Smooth muscle cell of the brain vasculature (primary cell): ENCODE data around the gene FUBP1.
"Not testable (repeated sequence)": the region's sequence is repeated elsewhere in the genome, so short reads cannot be mapped to it uniquely, and the experiment has no call there.

Experiments used
- DNase-seq: peaks from one replicate; pipeline ENCODE4 v3.0.0-alpha.2; 2012; ENCODE audit warnings: low read depth, low spot score

Gene FUBP1, protein sequence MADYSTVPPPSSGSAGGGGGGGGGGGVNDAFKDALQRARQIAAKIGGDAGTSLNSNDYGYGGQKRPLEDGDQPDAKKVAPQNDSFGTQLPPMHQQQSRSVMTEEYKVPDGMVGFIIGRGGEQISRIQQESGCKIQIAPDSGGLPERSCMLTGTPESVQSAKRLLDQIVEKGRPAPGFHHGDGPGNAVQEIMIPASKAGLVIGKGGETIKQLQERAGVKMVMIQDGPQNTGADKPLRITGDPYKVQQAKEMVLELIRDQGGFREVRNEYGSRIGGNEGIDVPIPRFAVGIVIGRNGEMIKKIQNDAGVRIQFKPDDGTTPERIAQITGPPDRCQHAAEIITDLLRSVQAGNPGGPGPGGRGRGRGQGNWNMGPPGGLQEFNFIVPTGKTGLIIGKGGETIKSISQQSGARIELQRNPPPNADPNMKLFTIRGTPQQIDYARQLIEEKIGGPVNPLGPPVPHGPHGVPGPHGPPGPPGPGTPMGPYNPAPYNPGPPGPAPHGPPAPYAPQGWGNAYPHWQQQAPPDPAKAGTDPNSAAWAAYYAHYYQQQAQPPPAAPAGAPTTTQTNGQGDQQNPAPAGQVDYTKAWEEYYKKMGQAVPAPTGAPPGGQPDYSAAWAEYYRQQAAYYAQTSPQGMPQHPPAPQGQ

DNA sequence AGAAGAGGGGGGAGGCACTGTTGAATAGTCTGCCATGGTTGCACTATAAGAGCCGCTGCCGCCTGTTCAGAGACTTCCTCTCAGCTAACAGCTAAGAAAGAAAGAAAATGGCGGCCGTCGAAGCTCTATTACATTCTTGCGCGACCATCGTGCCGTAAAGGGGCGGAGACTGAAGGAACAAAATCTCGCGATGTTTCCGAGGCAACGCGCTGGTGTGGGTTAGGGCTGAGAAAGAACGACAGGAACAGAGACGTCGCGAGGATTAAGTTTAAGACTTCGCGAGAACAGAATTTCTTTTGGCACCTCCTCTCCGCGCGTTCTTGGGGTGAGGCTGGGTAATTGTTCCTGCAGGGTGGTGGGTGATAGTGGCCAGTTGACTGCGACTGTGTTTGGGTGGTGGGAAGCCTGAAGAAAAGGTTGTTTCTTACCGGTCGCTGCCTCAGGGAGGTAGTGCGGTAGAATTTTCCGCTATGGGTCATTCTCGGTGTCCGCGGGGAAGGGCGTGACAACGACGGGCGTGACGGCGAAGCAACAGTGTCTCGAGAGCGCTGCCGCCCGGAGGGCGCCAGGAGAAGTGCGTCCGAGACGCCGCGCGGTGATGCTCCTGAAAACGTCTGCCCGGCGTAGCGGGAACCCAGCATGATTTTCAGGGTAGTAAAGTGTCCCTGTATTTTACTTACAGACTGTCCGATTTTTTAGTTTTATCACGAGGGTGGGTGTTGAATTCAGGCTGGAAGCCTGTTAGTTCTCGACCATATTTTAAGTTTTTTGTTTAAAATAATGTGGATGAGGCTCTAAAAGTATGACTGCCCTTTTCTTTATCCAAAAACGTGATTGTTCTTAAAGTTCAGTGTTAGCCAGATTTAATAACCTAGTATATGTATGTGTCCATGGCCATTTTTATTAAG, at the start of gene FUBP1:
TSS of gene FUBP1 (minus strand) at position 104 of the 908 bp plus-strand sequence. CDS start at position 36, 68 bp downstream.
- peak; percentile 97 for DNase-seq

DNA sequence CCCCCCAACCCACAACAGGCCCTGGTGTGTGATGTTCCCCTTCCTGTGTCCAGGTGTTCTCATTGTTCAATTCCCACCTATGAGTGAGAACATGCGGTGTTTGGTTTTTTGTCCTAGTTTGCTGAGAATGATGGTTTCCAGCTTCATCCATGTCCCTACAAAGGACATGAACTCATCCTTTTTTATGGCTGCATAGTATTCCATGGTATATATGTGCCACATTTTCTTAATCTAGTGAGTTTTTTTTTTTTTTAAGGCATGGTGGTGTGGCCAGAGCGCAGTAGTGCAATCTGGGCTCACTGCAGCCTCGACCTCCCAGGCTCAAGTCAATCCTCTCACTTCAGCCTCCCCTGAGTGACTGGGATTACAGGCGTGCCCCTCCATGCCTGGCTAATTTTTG, 42.3 kb upstream of the FUBP1 start:
- not testable (repeated sequence) for DNase-seq

DNA sequence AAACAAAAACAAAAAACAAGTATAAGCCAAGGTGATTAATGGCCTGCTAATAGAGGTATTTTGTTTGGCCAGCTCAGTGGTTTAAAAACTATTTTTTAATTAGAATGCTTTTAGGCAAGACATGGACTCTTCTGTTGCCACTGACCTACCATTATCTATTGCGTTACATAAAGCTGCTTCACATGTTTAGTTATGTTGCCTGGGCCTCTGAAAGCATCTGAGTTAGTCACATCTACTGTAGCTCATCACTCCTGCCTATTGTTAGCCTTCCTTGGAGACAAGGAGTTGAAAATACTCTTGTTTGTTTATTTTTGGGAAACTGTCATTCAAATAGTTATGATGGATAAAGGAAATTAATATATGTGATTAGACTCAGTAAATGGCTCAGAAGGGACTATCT, 40.2 kb upstream of the FUBP1 start:
- DNase-seq = no peak

DNA sequence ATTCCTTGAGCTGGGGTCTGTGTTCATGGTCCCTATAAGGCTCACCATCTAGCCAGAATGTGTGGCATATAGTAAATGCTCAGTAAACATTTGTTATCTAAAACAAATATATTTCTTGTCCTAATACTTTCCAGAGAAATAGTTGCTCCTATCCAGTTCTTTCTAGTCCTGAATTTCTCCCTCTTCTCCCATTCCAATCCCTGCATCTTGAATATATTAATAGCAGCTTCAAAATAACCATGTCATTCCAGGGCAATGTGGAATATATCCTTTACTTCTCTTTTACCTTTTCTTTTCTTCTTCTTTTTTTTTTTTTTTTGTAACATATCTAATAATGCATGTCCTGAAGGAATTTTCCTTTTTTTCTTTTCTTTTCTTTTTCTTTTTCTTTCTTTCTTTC, 36.3 kb upstream of the FUBP1 start:
- no peak for DNase-seq

DNA sequence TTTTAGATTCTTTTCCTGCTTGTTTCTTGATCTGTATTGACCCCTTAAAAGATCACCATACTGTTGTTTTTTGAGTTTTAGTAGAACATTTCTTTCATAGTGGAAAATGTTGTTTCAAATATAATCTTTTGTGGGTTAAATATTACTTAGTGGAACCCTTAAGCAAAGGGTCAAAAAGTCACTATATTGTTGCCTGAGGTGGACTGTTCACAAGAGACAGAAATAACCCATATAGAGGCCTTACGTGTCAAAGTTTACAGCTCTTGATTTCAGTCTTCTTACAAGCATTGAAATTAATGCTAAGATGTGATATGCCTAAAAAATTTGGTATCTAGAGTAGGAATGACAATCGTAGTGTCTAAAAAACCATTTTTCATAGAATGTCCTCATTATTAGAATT, 32.2 kb upstream of the FUBP1 start:
- no peak for DNase-seq

DNA sequence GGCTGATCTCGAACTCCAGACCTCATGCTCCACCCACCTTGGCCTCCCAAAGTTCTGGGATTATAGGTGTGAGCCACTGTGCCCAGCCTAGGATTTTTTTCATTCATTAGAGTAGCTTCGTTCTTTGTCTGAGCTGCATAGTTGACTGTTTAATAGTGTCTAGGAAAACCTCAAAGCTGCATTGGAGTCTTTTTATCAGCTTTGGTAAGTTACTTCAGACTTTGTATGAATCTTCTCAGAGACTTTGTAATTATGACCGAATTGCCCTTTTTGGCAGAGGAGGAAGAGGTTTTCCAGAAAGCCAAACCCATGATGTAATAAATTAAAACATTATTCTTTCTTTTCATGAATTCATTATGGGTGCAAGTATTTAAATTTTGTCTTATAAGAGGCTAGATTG, 31.0 kb upstream of the FUBP1 start:
- no peak for DNase-seq

DNA sequence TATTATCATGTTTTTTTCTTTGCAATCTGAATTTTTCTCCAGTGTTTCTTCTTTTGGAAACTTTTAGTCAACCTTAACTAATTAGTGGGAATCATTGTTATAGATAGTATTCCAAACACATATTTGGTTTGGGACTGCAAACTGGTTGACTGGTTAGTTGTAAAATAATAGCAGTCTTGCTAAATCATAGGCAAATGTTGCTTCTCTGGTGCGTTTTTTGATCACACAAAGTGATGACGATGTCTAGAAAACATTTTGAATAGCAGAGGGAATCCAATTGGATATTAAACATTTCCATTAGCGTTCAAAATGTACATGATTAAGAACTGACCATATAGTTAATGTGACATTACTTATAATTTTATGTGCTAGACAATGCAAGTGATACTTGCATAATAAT, 30.4 kb upstream of the FUBP1 start:
- DNase-seq = no peak

DNA sequence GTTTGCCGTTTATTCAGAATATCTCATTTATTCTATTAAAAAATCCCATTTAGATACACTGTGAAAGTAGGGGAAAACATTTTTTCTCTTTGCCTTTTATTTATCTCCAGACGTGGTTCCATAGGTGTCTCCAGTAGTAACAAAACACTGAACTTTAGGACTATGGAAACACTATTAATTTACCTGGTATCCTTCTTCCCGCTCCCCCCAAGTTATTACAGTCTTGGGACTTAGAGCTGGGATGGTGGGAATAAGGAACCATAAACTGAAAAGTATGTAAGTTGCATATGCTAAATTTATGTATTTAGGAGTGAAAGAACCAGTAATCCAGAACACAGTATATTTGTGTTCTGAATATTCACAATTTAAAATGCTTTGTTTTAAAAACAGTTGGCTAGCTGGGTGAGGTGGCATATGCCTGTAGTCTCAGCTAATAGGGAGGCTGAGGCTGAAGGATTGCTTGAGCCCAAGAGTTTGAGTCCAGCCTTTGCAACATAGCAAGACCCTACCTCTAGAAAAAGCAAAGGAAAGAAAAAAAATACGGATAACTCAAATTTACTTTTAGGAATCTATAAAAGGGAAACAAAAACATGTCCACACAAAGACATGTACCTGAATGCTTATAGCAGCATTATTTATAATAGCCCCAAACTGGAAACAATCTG, 28.9 kb upstream of the FUBP1 start:
- DNase-seq = no peak

DNA sequence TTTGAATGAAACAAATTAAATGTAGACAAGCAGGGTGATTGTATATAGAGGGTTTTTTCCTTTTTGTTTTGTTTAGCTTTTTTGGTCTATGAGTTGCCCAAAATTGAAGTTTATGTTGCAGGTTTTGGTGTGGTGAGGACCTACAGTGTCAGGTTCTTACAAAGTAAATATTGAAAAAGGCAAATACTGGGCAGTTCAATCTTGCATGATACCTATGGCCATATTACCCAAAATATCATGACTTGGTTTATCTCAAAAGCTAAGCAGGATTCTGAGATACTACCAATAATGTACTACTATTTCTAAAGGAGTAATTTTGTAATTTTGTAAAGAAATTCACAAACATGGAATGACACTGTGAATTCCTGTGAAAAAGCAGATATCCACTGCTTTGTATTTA, 27.6 kb upstream of the FUBP1 start:
- no peak for DNase-seq

DNA sequence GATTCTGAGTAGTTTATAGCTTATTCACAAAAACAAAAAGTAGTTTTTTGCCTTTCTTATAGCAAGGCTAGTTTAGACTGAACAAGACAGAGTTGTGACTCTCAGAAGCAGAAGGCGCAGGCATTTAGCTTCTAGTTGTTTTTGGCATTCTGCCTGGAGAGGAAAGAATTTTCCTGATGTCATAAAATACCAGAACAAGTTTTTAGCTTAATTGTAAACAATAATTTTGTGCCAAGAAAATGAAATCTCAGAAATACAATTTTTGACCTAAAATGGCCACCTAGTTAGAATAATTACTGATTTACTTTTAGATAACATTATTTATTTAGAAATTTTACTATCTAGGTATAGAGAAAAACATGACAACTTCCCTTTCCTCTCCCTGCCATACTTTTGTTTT, 26.9 kb upstream of the FUBP1 start:
- peak; percentile 68 for DNase-seq

DNA sequence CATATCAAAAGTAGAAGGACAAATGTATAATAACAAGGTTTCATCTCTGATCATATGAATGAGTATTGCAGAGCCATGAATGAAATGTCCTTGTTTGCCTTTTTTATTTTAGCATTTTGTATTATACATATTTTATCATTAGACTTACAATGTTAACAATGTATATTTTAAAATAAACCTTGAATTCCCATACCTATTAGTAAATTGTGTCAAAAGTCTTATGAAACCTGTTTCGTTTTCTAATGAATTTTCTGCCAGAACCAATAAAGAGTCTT, 26.5 kb upstream of the FUBP1 start:
- no peak for DNase-seq

DNA sequence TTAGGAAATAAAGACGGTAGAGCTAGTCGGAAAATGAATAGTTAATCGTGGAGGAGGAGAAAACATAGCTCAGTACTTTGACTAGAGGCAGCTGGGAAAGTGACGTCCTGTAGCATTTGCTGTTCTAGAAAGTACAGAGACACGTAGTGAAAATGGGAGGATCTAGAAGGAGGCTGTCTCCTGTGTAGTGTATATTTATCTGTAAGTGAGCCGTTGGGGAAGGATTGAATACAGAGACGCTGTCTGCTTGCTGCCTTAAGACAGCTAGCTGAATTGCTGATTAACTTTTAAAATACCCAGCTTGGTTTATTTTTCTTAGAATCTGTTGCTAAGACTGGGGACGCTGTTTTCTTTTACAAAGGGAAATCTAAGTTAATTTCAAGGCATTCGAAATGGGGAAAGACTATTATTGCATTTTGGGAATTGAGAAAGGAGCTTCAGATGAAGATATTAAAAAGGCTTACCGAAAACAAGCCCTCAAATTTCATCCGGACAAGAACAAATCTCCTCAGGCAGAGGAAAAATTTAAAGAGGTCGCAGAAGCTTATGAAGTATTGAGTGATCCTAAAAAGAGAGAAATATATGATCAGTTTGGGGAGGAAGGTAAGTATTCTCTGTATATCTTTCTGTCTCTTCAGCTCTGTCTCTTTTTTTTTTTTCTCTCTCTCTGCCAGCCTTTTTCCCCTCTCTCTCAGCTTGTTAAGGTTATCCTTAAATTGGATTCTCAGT, 26.0 kb upstream of the FUBP1 start, which contains the start of gene DNAJB4:
TSS of gene DNAJB4 (plus strand) at position 221 of the 729 bp plus-strand sequence. CDS start at position 393, 172 bp downstream.
- peak; percentile 94 for DNase-seq

DNA sequence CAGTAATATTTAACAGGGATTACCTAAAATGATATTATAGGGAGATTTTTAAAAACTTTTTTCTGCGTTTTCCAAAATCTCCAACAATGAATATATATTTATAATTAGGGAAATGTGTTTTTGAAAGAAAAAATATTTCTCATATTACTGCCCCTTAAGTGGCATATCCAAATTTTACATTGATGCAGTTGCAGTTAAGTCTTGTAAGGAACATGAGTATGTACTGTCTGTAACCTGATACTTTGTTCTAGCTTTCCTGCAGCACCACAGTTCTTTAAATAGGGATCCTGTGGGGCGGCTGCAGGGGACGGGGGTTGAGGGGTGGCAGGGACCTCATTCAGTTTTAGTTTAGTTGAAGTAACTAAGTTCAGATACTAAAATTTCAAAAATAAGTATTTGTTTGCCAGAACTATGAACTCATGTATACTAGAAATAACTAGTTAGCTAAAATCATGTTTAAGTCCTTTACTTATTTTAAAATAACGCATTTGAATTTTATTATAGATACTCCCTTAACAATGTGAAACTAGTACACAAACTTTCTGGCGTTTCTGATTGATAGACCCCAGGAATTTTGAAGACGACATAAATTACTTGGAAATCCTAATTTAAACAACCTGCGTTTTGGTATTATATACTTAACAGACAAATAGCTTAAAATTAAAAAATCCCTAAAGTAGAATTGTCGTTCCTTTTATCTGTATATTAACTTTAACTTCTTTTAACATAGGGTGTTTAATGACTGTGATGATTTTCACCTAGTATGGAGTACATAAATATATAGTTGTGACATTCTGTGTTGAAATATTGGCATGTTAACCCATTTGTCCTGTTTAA, 25.2 kb upstream of the FUBP1 start:
- DNase-seq = peak; percentile 47

DNA sequence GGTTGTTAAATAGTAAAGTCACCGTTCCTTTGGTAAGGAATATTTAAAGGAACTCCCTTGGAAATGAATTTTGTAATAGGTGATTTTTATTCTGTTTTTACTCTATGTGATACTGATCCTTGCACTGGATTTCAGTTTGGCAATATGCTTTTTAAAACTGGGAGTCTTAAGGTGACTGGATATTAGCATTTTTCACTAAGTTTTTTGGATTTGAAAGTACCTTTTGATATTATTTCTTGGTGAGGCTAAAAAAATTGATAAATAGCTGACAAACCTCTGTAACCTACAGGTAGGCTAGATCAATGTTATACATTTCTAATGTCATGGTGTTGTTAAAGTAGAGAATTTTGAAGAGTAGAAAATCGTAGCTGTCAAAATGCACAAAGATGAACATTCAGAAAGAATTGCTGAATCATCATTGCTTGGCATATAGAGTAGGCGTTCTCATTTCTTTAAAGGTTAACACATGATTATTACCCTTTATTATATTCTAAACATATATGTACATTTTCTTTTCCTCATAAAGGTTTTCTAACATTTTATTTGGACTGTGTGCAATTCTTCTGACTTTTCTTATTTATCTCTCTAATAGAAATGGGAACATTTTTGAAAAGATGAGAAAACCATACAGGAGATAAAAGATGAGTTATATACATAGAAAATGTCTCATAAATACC, 24.3 kb upstream of the FUBP1 start:
- DNase-seq = no peak

DNA sequence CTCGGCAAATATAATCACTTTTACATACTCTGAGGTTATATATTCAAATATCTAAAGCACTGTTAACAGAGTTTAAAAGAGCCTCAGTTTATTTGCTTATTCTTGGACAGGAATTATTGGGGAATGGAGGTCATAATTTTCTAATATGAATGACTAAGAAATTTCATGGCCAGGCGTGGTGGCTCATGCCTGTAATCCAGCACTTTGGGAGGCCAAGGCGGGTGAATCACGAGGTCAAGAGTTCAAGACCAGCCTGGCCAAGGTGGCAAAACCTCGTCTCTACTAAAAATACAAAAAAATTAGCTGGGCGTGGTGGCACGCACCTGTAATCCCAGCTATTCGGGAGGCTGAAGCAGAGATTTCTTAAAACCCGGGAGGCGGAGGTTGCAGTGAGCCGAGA, 21.7 kb upstream of the FUBP1 start:
- DNase-seq = not testable (repeated sequence)

DNA sequence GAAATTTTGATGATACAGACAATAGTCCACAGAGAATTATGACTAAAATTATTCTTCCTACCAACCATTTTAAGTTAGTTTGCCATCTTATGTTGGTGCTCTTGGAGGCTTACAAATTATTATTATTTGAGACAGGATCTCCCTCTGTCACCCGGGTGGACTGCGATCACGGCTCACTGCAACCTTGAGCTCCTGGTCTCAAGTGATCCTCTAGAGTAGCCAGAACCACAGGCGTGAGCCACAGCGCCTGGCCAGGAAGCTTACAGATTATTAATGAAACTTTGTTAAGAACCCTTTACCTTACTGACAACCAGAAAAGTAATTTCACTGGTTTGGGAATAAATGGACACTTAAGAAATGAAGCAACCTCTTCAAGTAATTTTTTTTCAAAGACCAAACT, 17.9 kb upstream of the FUBP1 start:
- DNase-seq = no peak

DNA sequence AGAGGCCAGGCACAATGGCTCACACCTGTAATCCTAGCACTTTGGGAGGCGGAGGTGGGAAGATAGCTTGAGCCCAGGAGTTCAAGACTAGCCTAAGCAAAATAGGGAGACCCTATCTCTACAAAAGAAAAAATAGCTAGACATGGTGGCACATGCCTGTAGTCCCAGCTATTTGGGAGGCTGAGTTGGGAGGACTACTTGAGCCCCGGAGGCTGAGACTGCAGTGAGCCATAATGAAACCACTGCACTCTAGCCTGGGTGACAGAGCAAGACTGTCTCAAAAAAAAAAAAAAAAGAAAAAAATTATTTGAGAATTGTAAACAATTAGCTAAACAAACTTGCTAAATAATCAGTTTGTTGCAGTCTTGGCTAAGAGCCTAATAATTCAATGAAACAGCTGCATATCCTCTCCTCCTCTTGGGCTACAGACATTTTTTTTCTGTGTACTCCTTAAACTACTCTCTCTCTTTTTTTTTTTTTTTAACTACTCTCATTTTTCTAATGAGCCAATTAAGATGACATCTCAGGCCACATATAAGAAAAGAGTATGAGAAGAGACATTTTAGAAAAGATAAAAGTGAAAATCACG, 15.3 kb upstream of the FUBP1 start:
- no peak for DNase-seq

DNA sequence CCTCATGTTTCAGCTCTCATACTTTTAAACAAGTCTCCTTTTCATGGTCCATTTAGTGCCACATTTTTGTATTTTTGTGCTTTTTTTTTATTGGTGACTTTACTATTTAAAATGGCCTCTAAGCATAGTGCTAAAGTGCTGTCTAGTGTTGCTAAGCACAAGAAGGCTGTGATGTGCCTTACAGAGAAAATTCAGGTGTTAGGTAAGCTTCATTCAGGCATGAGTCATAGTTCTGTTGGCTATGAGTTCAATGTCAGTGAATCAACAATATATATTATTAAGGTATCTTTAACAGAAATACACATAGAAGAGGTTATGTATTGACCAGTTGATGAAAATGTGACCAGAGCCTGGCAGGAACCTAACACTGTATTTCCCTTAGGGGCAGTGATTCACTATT, 12.8 kb upstream of the FUBP1 start:
- DNase-seq = no peak

DNA sequence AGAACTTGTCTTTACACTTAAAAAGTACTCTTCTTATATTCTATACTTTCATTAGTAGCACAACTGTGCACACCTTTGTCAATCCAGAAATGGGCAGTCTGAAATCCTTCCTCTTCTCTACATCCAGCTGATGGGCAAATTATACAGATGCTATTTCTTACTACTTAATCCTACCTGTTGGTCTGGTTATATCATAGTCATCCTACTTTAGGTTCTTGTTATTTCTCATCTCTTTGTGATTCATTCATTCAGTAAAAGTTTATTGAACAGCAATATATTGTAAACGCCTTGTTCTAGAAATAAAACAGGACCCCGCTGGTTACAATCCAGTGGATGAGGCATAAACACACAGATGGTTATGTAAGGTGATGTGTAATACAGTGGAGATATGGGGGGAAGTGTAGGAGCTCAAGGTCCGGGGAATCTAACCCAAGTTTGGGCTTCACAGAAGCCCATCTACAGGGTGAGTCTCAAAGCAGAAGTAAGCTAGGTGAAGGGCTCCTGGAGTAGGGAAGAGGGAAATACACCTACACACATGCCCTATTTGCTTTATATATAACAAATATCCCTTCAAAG, 11.8 kb upstream of the FUBP1 start:
- DNase-seq = no peak
